ENCODE results near the gene SH3BP4.

The SH3BP4 gene

GRCh38 chr2:235096447-235096846 lies 144.6 kb downstream of the SH3BP4 start:
- TF ChIP-seq CTCF (IDR thresholded peaks at IDR 0.05; ENCODE audit: control insufficient read depth, insufficient read depth, low read depth, low read length, missing control alignments) = no peak
- no peak for DNase-seq (ENCODE audit: low read depth)
- no peak overlapping the region for H3K4me3 ChIP-seq (ENCODE audit: control insufficient read depth, low read depth, low read length)

GRCh38 chr2:235097196-235097595 lies 145.4 kb downstream of the SH3BP4 start:
- H3K4me3 ChIP-seq (ENCODE audit: control insufficient read depth, low read depth, low read length) = no peak overlapping the region
- DNase-seq (ENCODE audit: low read depth) = no peak
- no peak for TF ChIP-seq CTCF (IDR thresholded peaks at IDR 0.05; ENCODE audit: control insufficient read depth, insufficient read depth, low read depth, low read length, missing control alignments)

- no peak overlapping the region for H3K4me3 ChIP-seq (ENCODE audit: control insufficient read depth, low read depth, low read length)
- no peak for DNase-seq (ENCODE audit: low read depth)
- TF ChIP-seq CTCF (IDR thresholded peaks at IDR 0.05; ENCODE audit: control insufficient read depth, insufficient read depth, low read depth, low read length, missing control alignments) = no peak
Observed at GRCh38 chr2:235098269-235098668, 146.5 kb downstream of the SH3BP4 start.

- DNase-seq (ENCODE audit: low read depth) = peak; percentile 62
- no peak overlapping the region for H3K4me3 ChIP-seq (ENCODE audit: control insufficient read depth, low read depth, low read length)
- no peak for TF ChIP-seq CTCF (IDR thresholded peaks at IDR 0.05; ENCODE audit: control insufficient read depth, insufficient read depth, low read depth, low read length, missing control alignments)
Observed at GRCh38 chr2:235098736-235099494, 147.1 kb downstream of the SH3BP4 start.

- no peak overlapping the region for H3K4me3 ChIP-seq (ENCODE audit: control insufficient read depth, low read depth, low read length)
- no peak for TF ChIP-seq CTCF (IDR thresholded peaks at IDR 0.05; ENCODE audit: control insufficient read depth, insufficient read depth, low read depth, low read length, missing control alignments)
- DNase-seq (ENCODE audit: low read depth) = no peak
Observed at GRCh38 chr2:235102896-235103295, 151.1 kb downstream of the SH3BP4 start.

All from AG09309 (cell line).